ENCODE data around the gene GNG13. TPM values are rescaled to one million over a fixed set of nuclear protein-coding genes. Genes with fewer than 3 reads are reported as not detected.
"Not testable (repeated sequence)": the region's sequence is repeated elsewhere in the genome, so short reads cannot be mapped to it uniquely, and the experiment has no call there.

The GNG13 gene
- total RNA-seq, 1 donor from 2014 or later, result not detected

GRCh38 chr16:764184-764750 lies 36.3 kb downstream of the GNG13 start:
- intact Hi-C loops (cut with micrococcal nuclease), result no loop called here

- intact Hi-C loops (cut with micrococcal nuclease), result no loop called here
These were observed 37.0 kb downstream of the GNG13 start for GRCh38 chr16:763369-764183.

- intact Hi-C loops (cut with micrococcal nuclease), result no loop called here
These were observed 37.8 kb downstream of the GNG13 start for GRCh38 chr16:762595-763268.

DNA sequence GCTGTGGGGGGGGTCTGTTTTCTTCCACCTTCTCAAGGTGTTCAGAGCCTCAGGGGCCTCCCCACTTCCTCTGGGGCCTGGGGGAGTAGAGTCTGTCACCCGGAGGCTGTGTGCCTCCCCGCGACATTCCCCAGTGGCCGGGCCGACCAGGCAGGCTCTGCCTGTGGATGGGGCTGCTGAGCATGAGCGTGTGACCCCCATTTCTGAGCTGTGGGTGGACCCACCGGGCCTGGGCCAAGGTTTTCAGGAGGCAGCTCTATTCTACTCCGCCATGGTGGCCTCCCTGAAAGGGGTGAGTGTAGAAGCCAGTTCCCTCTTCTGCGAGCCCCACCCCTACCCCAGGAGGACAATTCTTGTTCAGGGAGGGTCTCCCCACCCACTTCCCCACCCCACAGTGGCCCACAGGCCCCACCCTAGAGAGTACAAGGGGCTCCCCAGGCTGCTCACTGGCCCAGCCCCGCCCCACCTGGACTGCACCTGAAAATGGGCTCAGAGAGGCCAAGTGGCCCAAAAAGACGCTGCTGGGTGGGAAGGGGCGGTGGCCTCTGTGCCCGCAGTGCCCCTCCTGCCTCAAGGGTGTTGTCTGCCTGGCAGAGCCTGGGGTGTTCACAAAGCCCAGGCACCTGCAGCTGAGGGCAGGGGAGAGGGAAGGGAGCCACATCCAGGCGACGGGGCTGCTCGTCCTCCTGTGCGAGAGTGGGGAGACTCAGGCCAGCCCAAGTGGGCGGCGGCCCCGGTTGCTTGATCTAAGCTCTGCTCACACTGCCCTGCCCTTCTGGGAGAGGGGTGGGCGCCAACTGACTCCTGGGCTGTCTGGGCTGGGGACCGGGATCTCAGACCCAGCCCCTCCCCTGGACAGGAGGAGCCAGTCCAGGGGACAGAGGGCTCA lies 38.7 kb downstream of the GNG13 start:
- intact Hi-C loops (cut with micrococcal nuclease), result no loop called here

GRCh38 chr16:760545-761343 lies 39.8 kb downstream of the GNG13 start, which contains the start of gene MSLN:
Gene MSLN, plus strand, starts transcription at chr16:760734. Its CDS starts 1,947 bp downstream, at chr16:762681.
- intact Hi-C loops (cut with micrococcal nuclease), result no loop called here

DNA sequence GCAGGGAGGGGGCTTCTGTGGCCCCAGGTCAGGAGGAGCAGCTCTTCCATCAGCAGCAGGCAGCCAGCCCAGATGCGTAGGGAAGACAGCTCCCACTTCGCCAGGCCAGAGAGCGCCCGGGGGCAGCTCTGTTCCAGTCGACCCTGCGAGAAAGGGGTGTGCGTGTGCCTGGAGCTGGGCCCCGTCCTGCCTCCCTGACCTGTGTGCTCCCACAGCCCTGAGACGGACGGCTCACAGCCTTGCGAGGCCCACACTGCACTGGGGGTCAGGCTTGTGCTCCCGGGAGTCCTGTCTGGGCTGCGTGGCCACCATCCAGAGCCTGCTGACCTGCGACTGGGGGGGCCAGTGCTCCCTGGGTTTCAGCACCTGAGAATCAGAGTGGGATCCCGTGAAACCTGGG lies 40.5 kb downstream of the GNG13 start:
- intact Hi-C loops (cut with micrococcal nuclease), result no loop called here

- intact Hi-C loops (cut with micrococcal nuclease), result no loop called here
These were observed 41.2 kb downstream of the GNG13 start for GRCh38 chr16:759110-759910.

- intact Hi-C loops (cut with micrococcal nuclease), result no loop called here
These were observed 44.1 kb downstream of the GNG13 start for GRCh38 chr16:756428-756827.

GRCh38 chr16:754656-755055 lies 45.9 kb downstream of the GNG13 start:
- intact Hi-C loops (cut with micrococcal nuclease), result no loop called here

- intact Hi-C loops (cut with micrococcal nuclease), result not testable (repeated sequence)
These were observed 46.4 kb downstream of the GNG13 start for GRCh38 chr16:754121-754607.

DNA sequence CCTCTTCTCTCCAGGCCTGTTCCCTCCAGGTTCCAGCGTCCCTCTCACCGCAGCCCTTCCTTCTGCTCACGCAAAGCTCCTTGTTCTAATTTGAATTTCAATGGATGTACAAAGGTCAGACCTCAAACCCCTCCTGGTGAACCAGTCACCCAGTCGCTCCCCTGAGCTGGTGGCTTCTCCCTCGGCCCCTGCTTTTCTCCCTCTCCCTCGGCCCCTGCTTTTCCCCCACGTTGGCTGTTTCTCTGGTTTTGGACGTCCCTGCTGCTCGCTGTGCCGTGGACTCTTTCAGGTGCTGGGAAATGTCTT lies 48.6 kb downstream of the GNG13 start:
- intact Hi-C loops (cut with micrococcal nuclease), result no loop called here

DNA sequence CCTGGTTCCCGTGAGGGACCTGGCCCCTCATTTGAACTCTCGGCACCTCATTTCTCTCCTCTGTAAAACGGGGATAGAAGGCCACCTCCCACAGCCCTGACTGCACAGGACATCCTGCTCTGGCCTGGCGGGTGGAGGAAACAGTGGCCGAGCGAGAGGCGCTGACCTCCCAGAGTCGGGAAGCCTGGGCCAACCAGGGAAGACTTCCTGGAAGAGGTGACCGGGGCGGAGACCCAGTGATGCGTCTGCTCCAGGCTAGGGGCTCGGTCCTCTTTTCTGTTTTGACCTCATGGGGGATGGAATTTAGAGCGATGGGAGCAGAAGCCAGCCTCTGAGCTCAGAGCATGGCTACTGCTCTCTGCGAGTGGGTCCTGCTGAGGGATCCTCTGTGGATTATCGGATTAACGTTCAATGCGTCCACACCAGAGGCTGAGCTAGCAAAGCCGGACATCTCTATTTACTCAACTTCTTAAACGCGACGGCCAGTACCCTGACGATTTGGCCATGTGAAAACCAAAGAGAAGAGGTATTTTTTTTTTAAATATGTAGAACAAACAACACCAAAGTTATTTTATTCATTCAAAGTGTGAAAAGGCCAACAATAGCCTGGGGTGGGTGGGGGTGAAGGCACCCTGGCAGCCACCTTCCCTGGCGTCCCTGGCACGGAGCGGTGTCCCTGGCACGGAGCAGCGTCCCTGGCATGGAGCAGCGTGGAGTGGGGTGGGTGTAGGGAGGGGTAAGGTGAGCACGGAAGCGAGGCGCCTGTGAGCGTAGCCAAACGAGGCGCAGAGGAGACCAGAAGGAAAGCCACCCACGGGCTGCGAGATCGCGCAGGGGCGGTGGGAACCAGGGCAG lies 49.2 kb downstream of the GNG13 start:
- intact Hi-C loops (cut with micrococcal nuclease), result no loop called here

DNA sequence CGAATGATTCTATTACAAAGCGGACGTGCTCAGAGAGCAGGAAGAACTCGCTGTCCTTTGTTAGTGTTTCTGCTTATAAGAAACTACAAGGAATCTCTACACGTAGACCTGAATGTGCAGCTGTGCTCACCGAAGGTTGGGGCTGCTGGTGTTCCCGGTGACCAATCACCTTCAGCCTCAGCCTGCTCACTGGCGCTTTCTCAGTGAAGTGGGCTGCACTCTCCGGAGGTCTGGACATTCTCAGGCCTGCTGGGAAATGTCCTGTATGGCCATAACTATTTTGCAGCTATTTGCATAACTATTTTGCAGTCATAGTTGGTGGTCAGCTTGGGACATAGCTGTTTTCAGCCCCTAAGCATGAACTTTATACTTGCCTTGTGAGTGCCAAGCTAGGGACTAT lies 50.0 kb downstream of the GNG13 start:
- intact Hi-C loops (cut with micrococcal nuclease), result no loop called here

DNA sequence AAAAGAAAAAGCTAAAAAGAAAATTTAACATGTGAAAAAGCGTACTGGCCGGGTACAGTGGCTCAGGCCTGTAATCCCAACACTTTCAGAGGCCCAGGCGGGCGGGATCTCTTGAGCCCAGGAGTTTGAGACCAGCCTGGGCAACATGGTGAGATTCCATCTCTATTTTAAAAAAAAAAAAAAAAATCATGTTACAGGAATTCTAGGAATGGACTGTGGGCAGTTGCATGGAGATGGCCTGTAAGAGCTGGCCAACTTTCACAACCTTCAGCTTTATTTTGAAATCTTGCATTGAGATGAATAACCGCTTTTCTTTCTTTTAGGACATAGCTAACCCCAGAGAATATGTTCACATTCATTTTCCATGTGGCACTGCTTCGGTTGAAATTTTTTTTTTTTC lies 51.5 kb downstream of the GNG13 start:
- intact Hi-C loops (cut with micrococcal nuclease), result no loop called here

Other genes with a start within 250 kb of the GNG13 start
- gene PRR35, start 240.3 kb downstream of the GNG13 start, total RNA-seq, result not detected in 2 replicates
- gene NHLRC4, start 233.7 kb downstream of the GNG13 start, total RNA-seq, result 1.4 and 1.5 TPM in 2 replicates
- gene PIGQ, start 230.8 kb downstream of the GNG13 start, total RNA-seq, result 43.3 and 45.7 TPM in 2 replicates
- gene RAB40C, start 210.7 kb downstream of the GNG13 start, total RNA-seq, result 13.6 and 16.3 TPM in 2 replicates
- gene WFIKKN1, start 169.7 kb downstream of the GNG13 start, total RNA-seq, result 0.75 and 0.77 TPM in 2 replicates
- 91.0 and 91.4 TPM in 2 replicates for gene METTL26, start 164.4 kb downstream of the GNG13 start, total RNA-seq
- gene MCRIP2, start 158.9 kb downstream of the GNG13 start, total RNA-seq, result 24.5 and 32.0 TPM in 2 replicates
- 85.1 and 86.7 TPM in 2 replicates for gene WDR90, start 151.4 kb downstream of the GNG13 start, total RNA-seq
- 130 and 137 TPM in 2 replicates for gene RHOT2, start 132.6 kb downstream of the GNG13 start, total RNA-seq
- gene RHBDL1, start 125.1 kb downstream of the GNG13 start, total RNA-seq, result 0.91 and 1.4 TPM in 2 replicates
- gene STUB1, start 120.3 kb downstream of the GNG13 start, total RNA-seq, result 67.9 and 71.2 TPM in 2 replicates
- 37.2 and 41.3 TPM in 2 replicates for gene JMJD8, start 116.4 kb downstream of the GNG13 start, total RNA-seq
- gene WDR24, start 110.3 kb downstream of the GNG13 start, total RNA-seq, result 17.1 and 18.7 TPM in 2 replicates
- 12.0 TPM in 2 replicates for gene FBXL16, start 94.9 kb downstream of the GNG13 start, total RNA-seq
- gene METRN, start 85.6 kb downstream of the GNG13 start, total RNA-seq, result 10.3 and 10.8 TPM in 2 replicates
- gene ANTKMT, start 79.6 kb downstream of the GNG13 start, total RNA-seq, result 25.9 and 26.1 TPM in 2 replicates
- 4.3 and 5.4 TPM in 2 replicates for gene CCDC78, start 74.3 kb downstream of the GNG13 start, total RNA-seq
- gene HAGHL, start 73.6 kb downstream of the GNG13 start, total RNA-seq, result 5.9 and 8.5 TPM in 2 replicates
- 35.4 and 37.6 TPM in 2 replicates for gene CIAO3, start 59.7 kb downstream of the GNG13 start, total RNA-seq
- 0.18 TPM in 1 of 2 replicates, not detected in the other for gene MSLN, start 40.0 kb downstream of the GNG13 start, total RNA-seq
- 34.8 TPM in 2 replicates for gene RPUSD1, start 12.4 kb downstream of the GNG13 start, total RNA-seq
- gene CHTF18, start 12.1 kb downstream of the GNG13 start, total RNA-seq, result 97.4 and 101 TPM in 2 replicates
- gene LMF1, start 170.2 kb upstream of the GNG13 start, total RNA-seq, result 19.4 and 21.9 TPM in 2 replicates
- 0.11 TPM in 1 of 2 replicates, not detected in the other for gene SOX8, start 181.0 kb upstream of the GNG13 start, total RNA-seq

Data from T-helper 2 cell treated with Interferon-gamma antibody and Interleukin-4, amounts not matched to agents 100 ng/mL and 5 ng/mL, for 36 hours (primary cell).